Nephron (organoid): ENCODE measurements around the gene ADGRB3.

Experiments
- H3K27ac Mint-ChIP-seq, 3 experiments: 2 replicates each; pipeline ENCODE4 v1.8.0; 2020; ENCODE audit warnings: mixed read lengths in 3 of 3, mild to moderate bottlenecking in 2 of 3, moderate library complexity in 1 of 3
- H3K27me3 Mint-ChIP-seq: 2 replicates; pipeline ENCODE4 v1.8.0; 2021; ENCODE audit warnings: low read depth, mild to moderate bottlenecking, moderate library complexity, mixed read lengths
- H3K36me3 Mint-ChIP-seq: 2 replicates; pipeline ENCODE4 v1.8.0; 2020; ENCODE audit warnings: low read depth, mixed read lengths
- H3K4me1 Mint-ChIP-seq: 2 replicates; pipeline ENCODE4 v1.8.0; 2020; ENCODE audit warnings: mixed read lengths
- H3K4me3 Mint-ChIP-seq, 3 experiments: 2 replicates each; pipeline ENCODE4 v1.8.0; 2020; ENCODE audit warnings: mild to moderate bottlenecking in 3 of 3, mixed read lengths in 3 of 3, moderate library complexity in 2 of 3
- H3K9me3 Mint-ChIP-seq: 2 replicates; pipeline ENCODE4 v1.8.0; 2020; ENCODE audit warnings: mixed read lengths
- TF ChIP-seq, protein P1 (sequence below), 3 experiments: fragments of 200-600 bp; sonication (generic); IDR thresholded peaks; one replicate each; pipeline ENCODE4 v1.5.0; 2021; ENCODE audit warnings: antibody characterized with exemption in 3 of 3; ENCODE audit not compliant: unreplicated experiment in 3 of 3

ADGRB3 gene

GRCh38 chr6:68636666-68637065 is 1.6 kb downstream of the ADGRB3 start:
- Mint-ChIP-seq H3K4me1 (peaks cover 47% of the 10 kb centered on the region), H3K36me3 (no peaks in the 10 kb centered on the region), H3K9me3 (no peaks in the 10 kb centered on the region), H3K27me3 (peaks cover 80% of the 10 kb centered on the region), H3K4me3 (peak overlapping the region; percentile 90 to 98 (median 95)), H3K27ac (no peak overlapping the region)
- TF ChIP-seq, protein P1, sequence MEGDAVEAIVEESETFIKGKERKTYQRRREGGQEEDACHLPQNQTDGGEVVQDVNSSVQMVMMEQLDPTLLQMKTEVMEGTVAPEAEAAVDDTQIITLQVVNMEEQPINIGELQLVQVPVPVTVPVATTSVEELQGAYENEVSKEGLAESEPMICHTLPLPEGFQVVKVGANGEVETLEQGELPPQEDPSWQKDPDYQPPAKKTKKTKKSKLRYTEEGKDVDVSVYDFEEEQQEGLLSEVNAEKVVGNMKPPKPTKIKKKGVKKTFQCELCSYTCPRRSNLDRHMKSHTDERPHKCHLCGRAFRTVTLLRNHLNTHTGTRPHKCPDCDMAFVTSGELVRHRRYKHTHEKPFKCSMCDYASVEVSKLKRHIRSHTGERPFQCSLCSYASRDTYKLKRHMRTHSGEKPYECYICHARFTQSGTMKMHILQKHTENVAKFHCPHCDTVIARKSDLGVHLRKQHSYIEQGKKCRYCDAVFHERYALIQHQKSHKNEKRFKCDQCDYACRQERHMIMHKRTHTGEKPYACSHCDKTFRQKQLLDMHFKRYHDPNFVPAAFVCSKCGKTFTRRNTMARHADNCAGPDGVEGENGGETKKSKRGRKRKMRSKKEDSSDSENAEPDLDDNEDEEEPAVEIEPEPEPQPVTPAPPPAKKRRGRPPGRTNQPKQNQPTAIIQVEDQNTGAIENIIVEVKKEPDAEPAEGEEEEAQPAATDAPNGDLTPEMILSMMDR (IDR thresholded peaks at IDR 0.05; ENCODE audit: unreplicated experiment in 3 of 3), result no peak

DNA sequence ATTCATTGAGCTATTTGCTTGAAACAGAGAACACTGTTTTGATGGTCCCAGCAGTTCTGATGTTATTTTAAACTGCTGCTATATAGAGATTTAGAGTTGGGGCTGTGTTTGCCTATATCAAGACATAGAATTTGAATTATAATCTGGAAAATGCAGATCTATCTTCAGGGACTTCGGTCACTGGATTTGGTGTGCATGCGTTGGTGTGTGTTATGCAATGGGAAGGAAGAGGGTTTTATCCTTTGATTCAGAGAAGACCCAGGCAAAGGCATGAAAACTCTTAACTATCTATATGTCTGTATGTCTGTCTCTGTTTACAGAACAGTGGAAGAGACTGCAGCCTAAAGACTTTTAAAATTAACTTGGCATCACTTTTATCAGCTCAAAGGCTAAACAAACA is 2.0 kb downstream of the ADGRB3 start:
- no peaks in the 10 kb centered on the region for H3K36me3 Mint-ChIP-seq
- H3K27me3 Mint-ChIP-seq, result peaks cover 77% of the 10 kb centered on the region
- peaks cover 47% of the 10 kb centered on the region for H3K4me1 Mint-ChIP-seq
- TF ChIP-seq, protein P1 (IDR thresholded peaks at IDR 0.05; ENCODE audit: unreplicated experiment in 3 of 3), result no peak
- no peak overlapping the region for H3K27ac Mint-ChIP-seq
- H3K4me3 Mint-ChIP-seq, result peak overlapping the region; percentile 90 to 98 (median 95)
- no peaks in the 10 kb centered on the region for H3K9me3 Mint-ChIP-seq

- H3K36me3 Mint-ChIP-seq, result no peaks in the 10 kb centered on the region
- TF ChIP-seq, protein P1 (IDR thresholded peaks at IDR 0.05; ENCODE audit: unreplicated experiment in 3 of 3), result no peak
- no peak overlapping the region for H3K27ac Mint-ChIP-seq
- peak overlapping the region; percentile 43 to 95 (median 71) for H3K4me3 Mint-ChIP-seq
- H3K4me1 Mint-ChIP-seq, result peaks cover 47% of the 10 kb centered on the region
- H3K27me3 Mint-ChIP-seq, result peaks cover 72% of the 10 kb centered on the region
- H3K9me3 Mint-ChIP-seq, result no peaks in the 10 kb centered on the region
These were observed 2.7 kb downstream of the ADGRB3 start for GRCh38 chr6:68637782-68638181.

- Mint-ChIP-seq H3K9me3 (no peaks in the 10 kb centered on the region), H3K4me1 (peaks cover 42% of the 10 kb centered on the region), H3K4me3 (peak overlapping the region; percentile 43 to 71 (median 69)), H3K27ac (no peak overlapping the region), H3K27me3 (peaks cover 67% of the 10 kb centered on the region), H3K36me3 (no peaks in the 10 kb centered on the region)
- TF ChIP-seq, protein P1 (IDR thresholded peaks at IDR 0.05; ENCODE audit: unreplicated experiment in 3 of 3), result peak; percentile 83 to 94 (median 90)
These were observed 3.3 kb downstream of the ADGRB3 start for GRCh38 chr6:68638230-68638900.

- H3K27ac Mint-ChIP-seq, result no peak overlapping the region
- H3K4me3 Mint-ChIP-seq, result peak overlapping the region; percentile 75 to 78 (median 77)
- TF ChIP-seq, protein P1 (IDR thresholded peaks at IDR 0.05; ENCODE audit: unreplicated experiment in 3 of 3), result no peak
- H3K27me3 Mint-ChIP-seq, result peaks cover 58% of the 10 kb centered on the region
- peaks cover 34% of the 10 kb centered on the region for H3K4me1 Mint-ChIP-seq
- H3K9me3 Mint-ChIP-seq, result no peaks in the 10 kb centered on the region
- no peaks in the 10 kb centered on the region for H3K36me3 Mint-ChIP-seq
These were observed 4.1 kb downstream of the ADGRB3 start for GRCh38 chr6:68639211-68639610.
